HepG2 (cell line): ENCODE measurements around the gene PPP4R3A. TPM values are rescaled to one million over a fixed set of nuclear protein-coding genes. Genes with fewer than 3 reads are reported as not detected.

Experiments
- ATAC-seq: fragments of 200-7000 bp; cut with Tn5 transposase; 3 replicates; pipeline ENCODE4 v1.9.1; 2020; ENCODE audit warnings: mild to moderate bottlenecking, moderate library complexity
- BruUV-seq: library from RNA; stranded (reverse); fragments of 400-500 nt; replicated peaks from 2 replicates; lab custom pipeline; 2021; lab: Mats Ljungman, UMichigan
- CTCF ChIA-PET: fragments of 300-600 bp; formaldehyde crosslinking; extraction: SDS; loops from one replicate; lab custom pipeline; 2021; ENCODE audit warnings: low total read pairs, inconsistent platforms, low intra/inter-chr PET ratio; lab: Yijun Ruan, JAX
- POLR2A ChIA-PET: fragments of 350-600 bp; sonication (Branson Sonifier 250); formaldehyde crosslinking; loops from one replicate; lab custom pipeline; 2020; ENCODE audit warnings: antibody characterized with exemption, inconsistent platforms; lab: Yijun Ruan, JAX
- DNase-seq: peaks from one replicate; pipeline ENCODE4 v3.0.0-alpha.2; 2015; ENCODE audit warnings: low spot score
- FAIRE-seq: peaks from 3 replicates; lab custom pipeline; 2011; peaks lifted over from hg19 to GRCh38; lab: Jason Lieb, UNC
- H2AFZ ChIP-seq: one replicate; pipeline ENCODE4 v1.6.1; 2011; ENCODE audit warnings: low read length, inconsistent platforms
- H3K27ac ChIP-seq: fragments of 300-600 bp; 3 replicates; pipeline ENCODE4 v1.8.0; 2011; ENCODE audit warnings: mixed run types, mild to moderate bottlenecking, mixed read lengths, low read length, inconsistent platforms; ENCODE audit not compliant: insufficient read depth; ENCODE audit errors: extremely low read length
- H3K27me3 ChIP-seq, 2 experiments: fragments of 200-600 bp in 1 of 2; 2 replicates in 1 of 2; 3 replicates in 1 of 2; pipeline versions ENCODE4 v1.6.0 to v1.8.0; 2011; ENCODE audit warnings: low read length in 2 of 2, mild to moderate bottlenecking in 2 of 2, moderate library complexity in 2 of 2, inconsistent platforms in 1 of 2; ENCODE audit not compliant: insufficient read depth in 2 of 2, control insufficient read depth in 1 of 2
- H3K36me3 ChIP-seq, 2 experiments: fragments of 200-600 bp in 1 of 2; replicated peaks in 1 of 2; 2 replicates in 1 of 2; 3 replicates in 1 of 2; pipeline versions ENCODE4 v1.5.1 to v1.8.0; 2011; ENCODE audit warnings: low read length in 2 of 2, inconsistent platforms in 1 of 2; ENCODE audit not compliant: insufficient read depth in 2 of 2, control insufficient read depth in 1 of 2
- H3K4me1 ChIP-seq: 2 replicates; pipeline ENCODE4 v1.5.1; 2012; ENCODE audit warnings: low read length, inconsistent platforms; ENCODE audit not compliant: insufficient read depth
- H3K4me2 ChIP-seq: 2 replicates; pipeline ENCODE4 v1.6.0; 2011; ENCODE audit warnings: low read depth, low read length, inconsistent platforms
- H3K4me3 ChIP-seq, 3 experiments: fragments of 200-600 bp in 1 of 3; sonication (generic), shearing (Covaris generic) in 1 of 3; replicated peaks in 1 of 3; 2 replicates each; pipeline ENCODE4 v1.5.1; 2011 to 2016; ENCODE audit warnings: low read length in 3 of 3, inconsistent platforms in 2 of 3, low read depth in 2 of 3, mild to moderate bottlenecking in 2 of 3, control low read depth in 1 of 3, mixed read lengths in 1 of 3; ENCODE audit not compliant: insufficient read depth in 1 of 3
- H3K79me2 ChIP-seq: one replicate; pipeline ENCODE4 v1.6.1; 2011; ENCODE audit warnings: low read length, inconsistent platforms; ENCODE audit not compliant: insufficient read depth
- H3K9ac ChIP-seq: 2 replicates; pipeline ENCODE4 v1.6.0; 2011; ENCODE audit warnings: mild to moderate bottlenecking, low read depth, low read length, inconsistent platforms; ENCODE audit not compliant: insufficient read depth
- H3K9me3 ChIP-seq: 2 replicates; pipeline ENCODE4 v1.5.1; 2012; ENCODE audit warnings: mild to moderate bottlenecking, low read length
- H4K20me1 ChIP-seq: 2 replicates; pipeline ENCODE4 v1.6.0; 2011; ENCODE audit warnings: inconsistent platforms, mild to moderate bottlenecking, low read length, moderate library complexity; ENCODE audit not compliant: insufficient read depth
- FOXK2 ChIP-seq: fragments of 450-650 bp; IDR thresholded peaks from 2 replicates; pipeline ENCODE4 v1.6.1; 2016
- GRHL1 ChIP-seq: sonication (generic); formaldehyde crosslinking; conservative IDR thresholded peaks from 2 replicates; pipeline ENCODE4 v1.8.0; 2022; ENCODE audit warnings: missing genetic modification reagents
- HNF1A ChIP-seq, 2 experiments: sonication (generic) in 1 of 2; formaldehyde crosslinking in 1 of 2; IDR thresholded peaks; 2 replicates each; pipeline versions ENCODE4 v1.4.0 to v1.6.1; 2016 to 2020; ENCODE audit warnings: borderline replicate concordance in 1 of 2, low read depth in 1 of 2, mild to moderate bottlenecking in 1 of 2, missing genetic modification reagents in 1 of 2
- ISL2 ChIP-seq: sonication (generic); formaldehyde crosslinking; IDR thresholded peaks from 2 replicates; pipeline ENCODE4 v1.5.0; 2020; ENCODE audit warnings: missing genetic modification reagents
- KAT7 ChIP-seq: IDR thresholded peaks from 2 replicates; pipeline ENCODE4 v1.6.1; 2018; ENCODE audit warnings: borderline replicate concordance, missing compliant biosample characterization
- KDM1A ChIP-seq: IDR thresholded peaks from 2 replicates; pipeline ENCODE4 v1.6.1; 2016; ENCODE audit warnings: missing compliant biosample characterization
- POLR2A ChIP-seq, 2 experiments: IDR thresholded peaks; 2 replicates each; pipeline ENCODE4 v1.6.1; 2011; ENCODE audit warnings: low read depth in 2 of 2, low read length in 2 of 2, mild to moderate bottlenecking in 1 of 2, moderate library complexity in 1 of 2; ENCODE audit not compliant: insufficient read depth in 1 of 2
- RNF219 ChIP-seq: sonication (generic); formaldehyde crosslinking; IDR thresholded peaks from 2 replicates; pipeline ENCODE4 v1.5.0; 2020; ENCODE audit warnings: mild to moderate bottlenecking, missing genetic modification reagents
- ZBTB21 ChIP-seq: sonication (generic); formaldehyde crosslinking; IDR thresholded peaks from 2 replicates; pipeline ENCODE4 v1.4.0; 2020; ENCODE audit warnings: missing genetic modification reagents
- ZFP36L1 ChIP-seq: sonication (generic); formaldehyde crosslinking; IDR thresholded peaks from 2 replicates; pipeline ENCODE4 v1.8.0; 2022; ENCODE audit warnings: mild to moderate bottlenecking, missing genetic modification reagents, moderate library complexity
- ZGPAT ChIP-seq: IDR thresholded peaks from 2 replicates; pipeline ENCODE4 v1.6.1; 2016; ENCODE audit warnings: mild to moderate bottlenecking
- ZNF598 ChIP-seq: sonication (generic); formaldehyde crosslinking; IDR thresholded peaks from 2 replicates; pipeline ENCODE4 v1.5.1; 2020; ENCODE audit warnings: mild to moderate bottlenecking, missing genetic modification reagents, borderline replicate concordance
- WGBS: methylation state at CpG from one replicate; pipeline ENCODE4 v1.1.6; 2017; ENCODE audit warnings: low lambda C conversion rate; 5-methylcytosine and 5-hydroxymethylcytosine counted together
- in situ Hi-C: cut with HindIII; loops from 2 replicates; pipeline ENCODE4 v1.10.0; 2017; ENCODE audit warnings: low pct_unique_long_range_greater_than_20kb; ENCODE audit not compliant: extremely low pct_ligation_motif_present
- intact Hi-C: fragments of 100-400 bp; cut with micrococcal nuclease; formaldehyde crosslinking; loops from one replicate; pipeline ENCODE4 v1.10.0; 2022; ENCODE audit not compliant: unreplicated experiment
- polyA plus RNA-seq, 8 experiments: library from polyadenylated mRNA; depleted of rRNA in 3 of 8; stranded (reverse) in 7 of 8; unstranded in 1 of 8; fragments of >200 nt; fragmentation: Illumina TruSeq in 4 of 8; extraction: Trizol in 4 of 8; gene quantifications; 2 replicates each; pipeline versions ENCODE4 v1.2.1 to v1.2.3, GENCODE V29; 2011 to 2016; ENCODE audit warnings: low read depth in 4 of 8, missing spikeins in 1 of 8, mixed read lengths in 1 of 8; ENCODE audit not compliant: insufficient read depth in 1 of 8
- total RNA-seq, 5 experiments: library from RNA; depleted of rRNA; stranded (reverse); fragments of >200 nt; fragmentation: Illumina TruSeq; extraction: Trizol; gene quantifications; 2 replicates each; pipeline ENCODE4 v1.2.3, GENCODE V29; 2016; ENCODE audit warnings: low read depth in 1 of 5

The PPP4R3A gene
- total and polyA plus RNA-seq, 2 of the 13 experiments (the other 11 are each of a cell fraction or from before 2014, with no cell fraction given), result 22.5 to 57.4 TPM

GRCh38 chr14:91477388-91477787, 32.7 kb downstream of the PPP4R3A start:
- H3K4me3 ChIP-seq, result no peak overlapping the region
- CTCF ChIA-PET, result no interaction called here
- H3K27me3 ChIP-seq, result no peaks in the 10 kb centered on the region; a peak in 1 of 5 replicates
- H3K27ac ChIP-seq, result no peak overlapping the region
- peaks cover 13 to 92% of the 10 kb centered on the region in 2 experiments for H3K36me3 ChIP-seq
- intact Hi-C loops, result no loop called here
- FAIRE-seq, result no peak
- no peak overlapping the region for H2AFZ ChIP-seq
- TF ChIP-seq GRHL1 (CRISPR knock-in tag), result no peak
- no peak for TF ChIP-seq HNF1A (IDR thresholded peaks at IDR 0.05; ENCODE audit: low read depth)
- TF ChIP-seq HNF1A (CRISPR knock-in tag; IDR thresholded peaks at IDR 0.05; ENCODE audit: borderline replicate concordance), result no peak
- TF ChIP-seq KDM1A (CRISPR knock-in tag), result no peak
- no peak for TF ChIP-seq ZFP36L1 (CRISPR knock-in tag)
- no peak for TF ChIP-seq POLR2A (IDR thresholded peaks at IDR 0.05; ENCODE audit: insufficient read depth in 1 of 2, low read depth in 2 of 2, low read length in 2 of 2)
- no peak for TF ChIP-seq ZBTB21
- no peak for TF ChIP-seq RNF219 (CRISPR knock-in tag)
- TF ChIP-seq ZNF598 (CRISPR knock-in tag), result no peak
- no peak for TF ChIP-seq FOXK2
- TF ChIP-seq KAT7 (CRISPR knock-in tag), result no peak
- TF ChIP-seq ZGPAT, result no peak
- no peak for TF ChIP-seq ISL2
- TF ChIP-seq, all 625 proteins: peak for 0
- H3K9me3 ChIP-seq, result no peaks in the 10 kb centered on the region
- no peak for ATAC-seq
- in situ Hi-C loops, result no loop called here
- H3K9ac ChIP-seq, result no peak overlapping the region
- BruUV-seq, result no TSS peak
- H4K20me1 ChIP-seq, result peaks cover 11% of the 10 kb centered on the region
- POLR2A ChIA-PET, result no interaction called here
- 96% methylated on average over 3 of the region's 3 CpGs for WGBS
- no peak overlapping the region for H3K4me2 ChIP-seq
- no peak for DNase-seq
- H3K4me1 ChIP-seq, result no peaks in the 10 kb centered on the region
- H3K79me2 ChIP-seq, result peaks cover 24% of the 10 kb centered on the region
